Upper lobe of right lung (tissue), 1 donor: Measurements from ENCODE around the gene ACBD6. TPM values are rescaled to one million over a fixed set of nuclear protein-coding genes. Genes with fewer than 3 reads are reported as not detected.

Experiments used
- ATAC-seq: fragments of 200-7000 bp; cut with Tn5 transposase; one replicate; pipeline ENCODE4 v1.9.1; 2020; ENCODE audit warnings: mild to moderate bottlenecking, moderate library complexity
- DNase-seq: peaks from one replicate; pipeline ENCODE4 v3.0.0-alpha.2; 2020
- H3K27ac ChIP-seq: fragments of 200-600 bp; one replicate; pipeline ENCODE4 v1.8.0; 2022
- H3K27me3 ChIP-seq: fragments of 200-600 bp; one replicate; pipeline ENCODE4 v1.8.0; 2022; ENCODE audit warnings: mild to moderate bottlenecking
- H3K36me3 ChIP-seq: fragments of 200-600 bp; one replicate; pipeline ENCODE4 v1.8.0; 2022
- H3K4me1 ChIP-seq: fragments of 200-600 bp; one replicate; pipeline ENCODE4 v1.8.0; 2022
- H3K4me3 ChIP-seq: fragments of 200-600 bp; one replicate; pipeline ENCODE4 v1.8.0; 2022; ENCODE audit warnings: mild to moderate bottlenecking
- H3K9me3 ChIP-seq: fragments of 200-600 bp; one replicate; pipeline ENCODE4 v1.8.0; 2022
- CTCF ChIP-seq: fragments of 200-600 bp; IDR thresholded peaks from one replicate; pipeline ENCODE4 v1.8.0; 2022; ENCODE audit warnings: antibody characterized with exemption
- intact Hi-C: fragments of 100-400 bp; cut with DNase I; formaldehyde crosslinking; loops from one replicate; pipeline ENCODE4 v1.11.0; 2022
- total RNA-seq: library from RNA; stranded (reverse); fragmentation: NEBNext Ultra II Directional; extraction: Animal tissue kit (Norgen Biotek cat#: 25700); gene quantifications from one replicate; pipeline ENCODE4 v1.2.1, GENCODE V29; 2021
- donor health status: DM: no; HTN: yes; CAD: no; lungs with severe emphysema.

Gene ACBD6
- total RNA-seq, 1 donor from 2014 or later: 33.6 TPM

DNA sequence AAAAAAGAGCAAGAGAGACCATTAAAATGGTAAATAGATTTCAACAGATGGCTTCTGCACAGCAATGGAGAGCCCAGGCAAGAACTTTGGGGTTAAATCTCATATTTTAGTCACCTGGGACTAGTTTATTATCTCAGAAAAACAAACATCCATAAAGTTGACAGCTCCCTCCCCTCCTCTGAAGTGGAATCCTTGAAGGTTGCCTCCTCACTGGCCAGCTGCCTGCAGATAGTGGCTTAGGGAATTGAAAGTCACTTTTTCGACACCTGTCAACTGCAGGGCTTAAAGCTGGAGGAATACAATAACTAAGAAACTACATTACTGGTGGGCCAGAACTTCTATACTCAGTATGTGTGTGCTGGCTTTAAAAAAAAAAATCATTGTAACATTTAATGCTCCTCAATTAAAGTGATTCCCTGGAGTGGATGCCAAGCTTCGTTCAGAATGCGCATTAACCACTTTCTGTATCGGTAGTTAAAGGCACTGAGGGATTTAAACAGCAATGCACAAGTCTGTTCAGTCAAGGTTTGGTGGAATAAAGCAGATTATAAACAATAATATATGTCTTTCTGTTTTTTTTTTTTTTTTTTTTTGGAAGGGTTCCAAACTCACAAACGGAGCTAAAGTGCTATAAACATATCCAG is 219.9 kb downstream of the ACBD6 start:
- DNase-seq: no peak
- TF ChIP-seq CTCF: no peak

GRCh38 chr1:180281490-180281889 is 220.9 kb downstream of the ACBD6 start:
- no peak for TF ChIP-seq CTCF
- DNase-seq (no peak), ATAC-seq (peak; percentile 40)
- Histone ChIP-seq H3K4me3 (no peak overlapping the region), H3K36me3 (no peaks in the 10 kb centered on the region), H3K4me1 (no peaks in the 10 kb centered on the region), H3K27ac (no peak overlapping the region), H3K27me3 (no peaks in the 10 kb centered on the region), H3K9me3 (no peaks in the 10 kb centered on the region)
- intact Hi-C loops: no loop called here

More for the DNA sequence above, 219.9 kb downstream of the ACBD6 start:
- Histone ChIP-seq H3K36me3 (no peaks in the 10 kb centered on the region), H3K27ac (no peak overlapping the region), H3K9me3 (no peaks in the 10 kb centered on the region), H3K27me3 (no peaks in the 10 kb centered on the region), H3K4me1 (no peaks in the 10 kb centered on the region), H3K4me3 (no peak overlapping the region)
- intact Hi-C loops: no loop called here
- no peak for ATAC-seq

DNA sequence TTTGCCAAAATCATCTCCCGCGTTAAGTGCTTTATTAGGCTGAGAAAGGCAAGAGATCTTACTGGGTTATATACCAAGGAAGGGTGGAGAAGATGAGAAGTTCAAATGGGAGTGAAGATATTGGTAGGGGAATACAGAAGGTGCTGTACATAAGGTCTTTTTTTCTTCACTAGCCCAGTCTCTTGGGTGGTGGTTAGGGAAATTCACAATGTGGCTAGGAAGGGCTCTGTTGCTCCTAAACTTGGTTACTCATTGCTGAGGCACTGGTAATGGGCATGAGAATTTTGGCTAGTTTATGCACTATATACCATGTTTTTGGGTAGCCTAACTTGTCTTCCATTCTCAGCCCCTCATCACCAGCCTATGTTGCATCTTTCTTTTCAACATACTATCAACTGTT is 221.8 kb downstream of the ACBD6 start:
- Histone ChIP-seq H3K36me3 (no peaks in the 10 kb centered on the region), H3K4me3 (no peak overlapping the region), H3K9me3 (no peaks in the 10 kb centered on the region), H3K27ac (no peak overlapping the region), H3K4me1 (no peaks in the 10 kb centered on the region), H3K27me3 (no peaks in the 10 kb centered on the region)
- ATAC-seq (no peak), DNase-seq (no peak)
- intact Hi-C loops: no loop called here
- no peak for TF ChIP-seq CTCF

DNA sequence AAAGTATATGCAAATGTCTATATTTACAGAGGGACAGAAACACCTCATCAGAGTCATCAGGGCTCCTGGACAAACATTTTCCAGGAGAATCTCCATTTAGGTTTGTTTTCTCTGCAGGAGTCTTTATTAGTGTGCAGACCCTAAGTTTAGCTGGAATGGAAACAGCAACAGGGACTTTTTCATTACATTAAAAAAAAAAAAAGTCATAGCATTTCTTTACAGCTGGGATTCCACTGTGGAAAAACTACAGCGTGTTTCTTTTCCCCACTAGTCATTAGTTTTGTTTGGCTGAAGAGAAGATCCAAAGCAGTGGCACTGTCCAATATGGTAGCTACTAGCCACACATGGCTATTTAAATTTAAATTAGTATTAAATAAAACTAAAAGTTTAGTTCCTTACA is 222.7 kb downstream of the ACBD6 start:
- DNase-seq (no peak), ATAC-seq (no peak)
- Histone ChIP-seq H3K27ac (no peak overlapping the region), H3K9me3 (no peaks in the 10 kb centered on the region), H3K4me1 (no peaks in the 10 kb centered on the region), H3K4me3 (no peak overlapping the region), H3K27me3 (no peaks in the 10 kb centered on the region), H3K36me3 (peaks cover 5% of the 10 kb centered on the region)
- TF ChIP-seq CTCF: no peak
- intact Hi-C loops: no loop called here

GRCh38 chr1:180278596-180279395 is 223.6 kb downstream of the ACBD6 start:
- H3K27ac ChIP-seq: no peak overlapping the region
- TF ChIP-seq CTCF: no peak
- no peaks in the 10 kb centered on the region for H3K9me3 ChIP-seq
- no peak for DNase-seq
- intact Hi-C loops: no loop called here
- no peaks in the 10 kb centered on the region for H3K27me3 ChIP-seq
- H3K36me3 ChIP-seq: peaks cover 6% of the 10 kb centered on the region
- ATAC-seq: peak; percentile 88
- H3K4me3 ChIP-seq: no peak overlapping the region
- no peaks in the 10 kb centered on the region for H3K4me1 ChIP-seq
